ENCODE results near the gene OSGIN1.
A peak's percentile ranks its signal among the peaks of the same experiment; 100 is the strongest.
"Not testable (repeated sequence)": the region's sequence is repeated elsewhere in the genome, so short reads cannot be mapped to it uniquely, and the experiment has no call there.

OSGIN1 gene

DNA sequence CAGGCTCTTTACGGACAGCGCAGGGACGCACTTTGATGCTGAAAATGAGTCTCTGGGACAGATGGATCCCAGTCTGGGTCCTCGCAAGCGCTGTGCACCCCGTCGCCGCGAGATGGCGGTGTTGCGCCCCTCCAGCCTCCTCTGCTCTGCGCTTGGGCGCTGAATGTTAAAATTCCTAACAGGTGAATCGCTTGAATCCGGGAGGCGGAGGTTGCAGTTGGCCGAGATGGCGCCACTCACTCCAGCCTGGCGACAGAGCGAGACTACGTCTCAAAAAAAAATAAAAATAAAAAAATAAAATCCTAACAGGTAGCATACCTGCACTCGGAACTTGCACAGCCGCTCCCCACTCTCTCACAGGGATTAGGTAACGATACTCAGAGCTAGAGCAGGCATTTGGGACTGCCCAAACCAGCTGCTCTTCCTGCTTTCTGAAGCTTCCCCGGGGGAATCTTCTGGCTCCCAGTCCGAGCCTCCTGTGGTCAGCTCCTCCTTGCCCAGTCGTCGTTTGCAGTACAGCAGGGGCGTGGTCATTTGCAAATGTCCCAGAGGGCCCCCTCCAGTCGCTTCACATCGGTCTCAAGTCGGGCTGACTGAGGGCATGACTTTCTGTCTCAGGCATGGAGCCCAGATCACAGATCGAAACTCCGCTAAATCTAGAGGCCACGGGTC lies 26.2 kb upstream of the OSGIN1 start:
- peak; percentile 75 for DNase-seq

DNA sequence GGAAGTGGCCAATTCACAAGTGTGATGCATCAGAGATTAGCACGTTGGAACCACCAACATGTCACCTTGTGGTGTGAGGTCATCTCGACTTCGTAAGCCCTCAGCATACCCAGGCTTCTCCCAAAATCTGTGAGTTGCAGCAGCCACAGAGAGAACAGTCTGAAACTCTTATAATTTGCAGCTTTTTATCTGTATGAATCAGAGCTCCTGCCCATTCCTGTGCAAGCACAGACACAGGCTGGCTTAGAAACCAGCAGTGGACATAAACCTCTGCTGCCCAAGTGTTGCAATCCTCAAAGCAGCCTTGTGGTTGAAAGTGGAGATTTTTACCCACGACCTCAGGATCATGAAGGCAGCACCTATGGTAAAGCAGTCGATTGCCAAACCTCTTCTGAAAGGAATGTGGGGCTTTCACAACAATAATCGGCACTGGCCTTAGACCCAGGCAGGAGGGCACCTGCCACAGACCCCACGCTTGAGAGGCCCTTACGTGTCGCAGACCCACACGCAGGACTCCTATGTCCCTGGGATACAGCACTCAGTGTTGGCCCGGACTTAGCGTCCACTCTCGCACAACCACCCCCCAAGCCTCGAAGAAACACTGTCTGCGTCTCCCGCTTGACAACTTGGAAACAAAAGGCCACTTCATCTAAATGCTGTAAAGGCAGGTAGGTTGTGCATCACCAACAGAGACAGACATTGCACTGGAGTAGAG lies 24.5 kb upstream of the OSGIN1 start:
- peak; percentile 83 for DNase-seq

DNA sequence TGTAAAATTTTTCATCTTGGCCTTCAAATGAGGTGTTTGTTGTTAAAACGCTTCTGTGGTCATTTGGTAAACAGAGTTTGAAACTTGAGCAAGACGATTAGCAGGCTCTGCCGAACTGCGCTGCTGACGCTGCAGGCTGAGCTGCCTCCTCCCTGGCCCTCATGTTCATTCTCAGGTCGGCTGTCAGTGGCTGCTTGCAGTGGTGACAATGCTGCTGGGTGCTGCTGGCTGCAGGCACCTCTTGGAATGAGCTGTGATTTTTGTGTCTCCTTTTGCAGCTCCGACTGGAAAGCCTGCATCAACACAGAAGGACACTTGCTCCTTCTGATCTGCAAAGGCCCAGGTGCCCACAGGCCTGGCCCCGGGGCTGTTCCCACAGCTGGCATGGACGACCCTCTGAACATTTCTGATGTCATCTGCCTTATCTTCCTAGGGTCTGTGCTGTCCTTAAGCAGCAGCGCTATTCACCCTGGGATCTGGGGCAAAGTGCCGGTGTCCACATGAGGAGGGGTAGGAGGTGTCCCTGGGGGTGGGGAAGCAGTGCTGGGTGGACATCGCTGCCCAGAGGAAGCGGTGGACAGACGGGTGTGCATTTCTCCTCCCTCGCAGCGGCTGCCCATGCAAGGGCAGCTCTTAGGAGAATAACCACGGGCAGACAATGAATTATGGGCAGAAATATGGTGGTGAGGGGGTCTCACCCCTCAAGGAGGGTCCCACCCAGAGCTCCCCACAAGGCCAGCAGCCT lies 23.1 kb upstream of the OSGIN1 start:
- no peak for DNase-seq

DNA sequence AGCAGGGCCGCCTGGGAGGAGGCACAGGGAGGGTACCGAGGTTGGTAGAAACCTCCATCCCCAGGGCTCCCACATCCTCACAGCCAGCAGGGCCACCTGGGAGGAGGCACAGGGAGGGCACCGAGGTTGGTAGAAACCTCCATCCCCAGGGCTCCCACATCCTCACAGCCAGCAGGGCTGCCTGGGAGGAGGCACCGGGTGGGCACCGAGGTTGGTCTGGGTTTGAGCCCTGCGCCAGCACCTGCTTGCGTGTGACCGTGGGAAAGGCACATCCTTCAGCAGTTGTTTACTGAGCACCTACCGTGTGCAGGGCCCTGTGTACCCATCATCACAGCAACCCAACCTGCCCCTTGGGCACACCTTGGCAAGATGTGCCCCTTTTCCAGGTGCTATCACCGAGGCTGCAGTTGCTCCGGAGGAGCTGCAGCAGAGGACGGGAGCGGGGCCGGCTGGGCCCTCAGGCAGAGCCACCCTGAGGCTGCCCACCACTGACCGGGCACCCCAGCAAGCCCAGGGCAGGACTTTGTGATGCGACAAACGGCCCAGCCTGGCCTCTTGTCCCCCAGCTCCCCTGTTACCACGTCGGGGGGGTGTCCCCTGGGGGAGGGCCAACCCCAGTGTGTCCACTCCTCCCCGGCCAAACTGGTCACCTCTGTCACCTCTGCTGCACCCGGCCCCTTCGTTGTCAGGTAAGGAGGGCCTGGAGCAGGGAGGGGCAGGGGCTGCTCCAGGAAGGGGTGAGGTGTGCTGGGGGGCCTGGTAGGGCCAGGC lies 22.1 kb upstream of the OSGIN1 start:
- no peak for DNase-seq

DNA sequence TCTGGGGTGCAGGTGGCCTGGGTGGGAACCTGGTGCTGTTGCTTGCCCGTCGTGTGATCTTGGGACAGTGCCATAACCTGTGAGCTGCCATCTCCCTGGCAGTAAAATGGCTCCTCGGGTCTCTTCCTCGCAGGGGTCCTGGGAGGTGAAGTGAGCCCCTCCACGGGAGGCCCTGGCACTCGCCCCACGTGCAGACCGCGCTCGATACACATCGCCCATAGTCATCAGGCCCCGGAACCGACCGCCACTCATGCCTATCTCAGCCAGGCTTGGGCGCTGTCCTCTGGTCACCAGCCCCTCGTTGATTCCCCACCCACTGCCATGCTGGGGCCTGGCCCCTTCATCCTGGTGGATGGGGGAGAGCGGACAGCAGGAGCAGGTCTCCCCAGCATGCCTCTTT lies 21.5 kb upstream of the OSGIN1 start:
- no peak for DNase-seq

DNA sequence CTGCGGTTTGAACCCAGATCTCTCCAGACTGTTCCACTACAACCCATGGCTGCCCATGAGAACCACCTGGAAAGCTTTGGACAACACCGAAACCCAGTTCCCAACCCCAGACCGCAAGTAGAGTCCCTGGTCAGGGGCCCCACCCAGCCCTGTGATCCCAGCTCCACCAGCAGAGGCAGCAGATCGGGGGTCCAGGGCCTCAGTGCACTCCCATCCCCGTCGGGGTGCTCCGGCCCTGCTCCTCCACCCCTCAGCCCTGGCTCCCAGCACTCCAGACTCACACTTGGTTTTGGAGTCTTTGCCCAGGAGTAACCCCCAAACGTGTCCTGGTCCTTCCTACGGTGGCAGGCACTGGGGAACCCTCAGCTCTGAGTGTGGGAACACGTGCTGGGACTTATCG lies 20.7 kb upstream of the OSGIN1 start:
- DNase-seq = no peak

DNA sequence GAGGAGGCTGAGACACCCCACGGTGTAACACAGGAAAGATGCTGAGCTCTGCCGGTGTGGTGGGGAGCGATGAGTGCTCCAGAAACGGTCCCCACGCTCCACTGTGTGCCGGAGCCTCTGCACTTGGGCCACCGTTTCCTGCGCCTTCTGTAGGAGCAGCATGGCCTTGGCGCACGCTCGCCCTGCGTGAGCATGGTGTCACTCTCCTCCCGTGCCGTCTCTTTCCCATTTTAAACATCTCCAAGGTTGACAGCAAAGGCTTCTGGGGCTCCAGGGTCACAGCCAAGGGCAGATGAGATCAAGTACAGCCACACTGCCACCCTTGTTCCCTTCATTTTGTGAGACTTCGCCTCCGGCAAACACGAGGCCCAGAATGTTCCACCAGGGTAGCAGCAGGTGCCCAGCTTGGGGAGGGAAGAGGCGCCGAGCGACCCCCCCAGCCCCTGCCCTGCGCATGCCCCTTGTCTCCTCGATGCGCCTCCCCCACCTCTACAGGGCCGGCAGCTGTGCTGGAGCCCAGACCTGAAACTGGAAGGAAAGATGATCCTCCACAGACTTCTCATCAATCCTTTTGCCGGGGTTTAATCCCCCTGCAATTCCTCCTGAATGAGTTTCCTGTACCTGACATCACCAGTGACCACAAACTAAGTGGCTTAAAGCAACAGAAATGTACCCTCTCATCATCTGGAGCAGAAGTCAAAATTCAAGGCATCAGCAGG lies 19.9 kb upstream of the OSGIN1 start:
- no peak for DNase-seq

DNA sequence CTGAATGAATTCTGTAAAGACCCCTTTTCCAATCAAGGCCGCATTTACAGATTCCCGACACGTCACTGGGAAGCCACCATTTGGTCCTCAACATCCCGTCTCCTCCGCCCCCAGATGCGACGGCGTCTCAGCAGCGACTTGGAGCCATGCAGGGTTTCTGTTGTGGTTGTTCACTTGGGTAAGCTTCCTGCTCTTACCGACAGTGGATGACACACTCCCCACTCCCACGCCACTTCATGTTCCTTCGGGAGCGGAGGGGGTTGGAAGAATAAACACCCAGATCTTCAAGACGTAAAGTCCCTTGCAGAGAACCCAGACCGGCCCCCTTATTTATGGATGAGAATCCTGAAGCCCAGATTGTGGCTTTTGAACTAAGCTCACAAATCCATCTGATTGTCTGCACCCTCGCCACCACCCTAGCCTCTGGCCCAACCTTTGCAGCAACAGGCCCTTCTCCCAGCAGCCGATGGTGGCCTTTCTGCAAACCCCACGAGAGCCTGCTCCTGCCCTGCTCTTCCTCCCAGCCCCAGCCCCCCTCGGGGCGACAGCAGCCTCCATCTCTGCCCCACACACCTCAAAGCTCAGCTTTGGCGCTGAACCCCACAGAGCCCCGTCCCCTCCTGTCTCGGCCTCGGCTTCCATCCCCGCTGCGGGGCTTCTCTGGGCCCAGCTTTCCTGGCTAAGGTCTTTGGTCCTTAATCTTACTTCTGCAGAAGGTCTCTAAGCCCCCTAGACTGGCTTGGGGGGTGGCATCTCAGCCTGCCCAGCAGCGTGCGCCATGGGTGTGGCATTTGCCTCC lies 19.0 kb upstream of the OSGIN1 start:
- no peak for DNase-seq

DNA sequence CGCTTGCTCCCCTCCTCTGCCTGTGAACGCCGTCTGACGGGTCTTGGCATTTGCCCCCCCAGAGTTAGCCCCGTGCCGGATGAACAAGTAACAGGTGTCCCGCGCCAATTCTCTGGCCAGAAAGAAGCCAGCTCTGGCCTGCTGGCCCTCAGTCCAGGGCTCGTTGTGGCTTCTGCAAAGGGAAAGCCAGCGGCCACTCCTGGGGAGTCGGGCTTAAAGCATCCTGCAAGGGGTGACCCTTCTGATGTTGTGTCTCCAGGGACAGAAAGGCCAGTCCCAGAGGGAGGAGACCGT lies 18.4 kb upstream of the OSGIN1 start:
- DNase-seq = no peak

DNA sequence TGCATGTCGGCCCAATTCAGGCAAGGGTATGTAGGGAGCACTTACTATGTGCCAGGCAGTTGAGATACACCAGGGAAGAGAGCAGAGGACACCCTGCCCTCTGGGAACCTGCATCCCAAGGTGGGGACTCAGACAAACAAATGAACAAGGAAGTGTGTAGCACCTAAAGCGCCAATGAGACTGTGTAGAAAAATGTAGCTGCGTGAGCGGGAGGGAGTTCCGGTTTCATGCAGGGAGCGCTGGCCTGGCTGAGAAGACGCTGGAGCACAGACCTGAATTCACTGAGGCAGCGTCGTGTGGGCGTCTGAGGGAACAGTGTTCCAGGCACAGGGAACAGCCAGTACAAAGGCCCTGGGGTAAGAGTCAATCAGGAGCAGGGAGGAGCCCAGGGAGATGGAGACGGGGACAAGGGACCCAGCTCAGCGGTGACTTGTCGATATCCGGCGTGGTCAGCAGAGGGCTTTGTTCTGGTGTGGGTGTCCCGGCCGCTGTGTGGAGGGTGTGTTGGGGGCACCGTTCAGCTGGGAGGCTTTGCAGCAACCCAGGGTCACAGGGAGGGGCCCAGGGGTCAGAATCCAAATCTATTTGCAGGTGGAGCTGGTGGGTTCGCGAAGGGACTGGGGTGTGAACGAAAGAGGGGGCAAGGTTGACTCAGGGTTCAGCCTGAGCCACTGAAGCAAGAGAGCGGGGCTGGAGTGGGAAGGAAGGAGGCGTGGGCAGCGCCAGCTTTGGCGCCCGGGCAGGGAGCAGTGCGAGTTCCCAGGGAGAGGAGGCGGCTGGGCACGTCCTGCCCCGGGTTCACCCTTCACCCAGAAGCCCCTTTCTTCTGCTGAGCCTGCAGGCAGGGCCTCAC lies 17.8 kb upstream of the OSGIN1 start:
- no peak for DNase-seq

DNA sequence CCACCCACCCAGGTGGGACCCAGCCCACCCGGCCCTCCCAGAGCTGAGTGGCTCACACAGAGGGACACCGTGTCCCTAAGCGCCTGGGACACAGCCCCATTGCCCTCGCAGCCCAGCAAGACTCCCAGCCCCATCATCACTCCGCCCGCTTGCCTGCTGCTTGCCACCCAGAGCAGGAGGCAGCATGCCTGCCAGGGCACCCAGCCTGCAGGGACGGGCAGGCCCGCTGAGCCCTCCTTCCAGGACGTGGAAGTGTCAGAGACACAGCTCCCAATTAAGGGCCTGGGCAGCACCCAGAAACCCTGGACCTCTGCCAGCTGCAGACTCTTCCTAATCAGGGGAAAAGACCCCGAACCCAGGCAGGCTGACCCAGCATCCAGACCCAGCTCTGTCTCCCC lies 17.2 kb upstream of the OSGIN1 start:
- no peak for DNase-seq

DNA sequence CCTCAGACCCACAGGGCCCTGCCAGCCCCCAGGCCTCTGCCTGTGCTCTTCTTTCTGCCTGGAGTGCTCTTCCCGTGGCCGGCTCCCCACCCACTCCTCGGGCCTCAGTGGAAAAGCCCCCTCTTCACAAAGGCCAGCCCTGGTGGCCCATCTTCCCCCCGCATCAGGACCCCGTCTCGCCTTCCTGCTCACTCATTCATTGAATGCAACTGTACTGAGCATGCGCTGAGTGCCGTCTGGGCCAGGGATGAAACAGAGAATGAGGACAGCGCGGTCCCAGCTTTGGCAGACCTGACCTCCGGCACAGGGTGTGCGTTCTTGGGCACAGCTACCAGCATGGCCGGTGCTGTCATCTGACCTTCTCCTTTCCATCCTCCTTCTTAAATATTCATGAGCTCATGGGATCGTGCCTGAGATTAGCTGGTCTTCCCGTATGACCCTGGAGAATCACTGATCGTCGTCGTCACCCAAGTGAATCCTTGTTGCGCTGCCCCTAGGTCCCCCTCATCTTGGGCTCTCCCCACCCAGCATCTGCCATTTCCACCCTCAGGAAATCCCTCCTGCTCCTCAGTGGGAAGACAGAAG lies 16.4 kb upstream of the OSGIN1 start:
- DNase-seq = no peak

DNA sequence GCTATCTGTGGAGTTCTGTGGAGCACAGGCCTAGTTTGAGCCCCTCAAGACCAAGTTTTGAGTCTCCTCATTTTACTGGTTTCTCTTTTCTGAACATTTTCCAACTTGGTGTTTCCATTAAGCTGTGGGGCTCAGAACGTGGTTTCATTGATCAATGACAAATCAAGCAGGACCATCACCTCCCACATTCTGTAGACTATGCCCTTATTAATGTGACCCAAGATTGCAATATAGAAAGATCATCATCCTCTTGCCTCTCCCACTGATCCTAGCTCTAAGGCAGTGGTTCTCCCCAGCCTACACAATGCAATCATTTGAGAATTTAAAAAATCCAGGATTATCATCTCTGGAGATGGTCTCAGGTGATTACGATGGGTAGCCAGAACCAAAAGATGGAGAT lies 15.8 kb upstream of the OSGIN1 start:
- no peak for DNase-seq

DNA sequence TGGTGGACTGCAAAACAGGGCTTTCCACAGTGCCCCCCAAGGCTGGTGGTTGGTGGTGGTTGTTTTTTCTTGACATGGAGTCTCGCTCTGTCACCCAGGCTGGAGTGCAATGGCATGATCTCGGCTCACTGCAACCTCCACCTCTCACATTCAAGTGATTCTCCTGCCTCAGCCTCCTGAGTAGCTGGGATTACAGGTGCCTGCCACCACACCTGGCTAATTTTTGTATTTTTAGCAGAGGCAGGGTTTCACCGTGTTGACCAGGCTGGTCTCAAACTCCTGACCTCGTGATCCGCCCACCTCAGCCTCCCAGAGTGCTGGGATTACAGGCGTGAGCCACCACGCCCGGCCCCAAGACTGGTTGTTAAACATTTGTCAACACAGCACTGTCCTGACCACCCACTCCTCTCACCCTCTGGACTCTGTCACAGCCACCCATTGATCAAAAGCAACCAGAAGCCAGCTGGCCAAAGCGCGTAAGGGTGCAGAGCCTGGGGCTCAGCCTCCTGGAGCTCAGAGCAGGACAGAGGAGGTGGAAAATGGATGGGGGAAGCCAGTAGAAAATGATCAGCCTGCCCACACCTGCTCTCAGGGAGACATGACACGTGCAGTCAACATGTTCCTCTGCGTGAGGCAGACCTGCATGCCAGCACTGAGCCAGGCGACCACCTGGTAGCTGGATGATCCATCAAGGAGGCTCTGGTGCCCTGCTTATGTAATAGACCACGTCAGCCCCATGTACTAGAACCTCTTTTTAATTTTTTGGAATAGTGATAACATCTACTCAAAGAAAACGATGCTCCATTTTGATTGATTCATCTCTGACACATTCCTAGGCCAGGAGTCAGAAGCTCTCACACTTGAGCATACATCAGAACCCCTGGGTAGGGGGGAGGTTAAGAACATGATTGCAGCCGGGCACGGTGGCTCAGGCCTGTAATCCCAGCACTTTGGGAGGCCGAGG lies 14.8 kb upstream of the OSGIN1 start:
- DNase-seq = no peak

DNA sequence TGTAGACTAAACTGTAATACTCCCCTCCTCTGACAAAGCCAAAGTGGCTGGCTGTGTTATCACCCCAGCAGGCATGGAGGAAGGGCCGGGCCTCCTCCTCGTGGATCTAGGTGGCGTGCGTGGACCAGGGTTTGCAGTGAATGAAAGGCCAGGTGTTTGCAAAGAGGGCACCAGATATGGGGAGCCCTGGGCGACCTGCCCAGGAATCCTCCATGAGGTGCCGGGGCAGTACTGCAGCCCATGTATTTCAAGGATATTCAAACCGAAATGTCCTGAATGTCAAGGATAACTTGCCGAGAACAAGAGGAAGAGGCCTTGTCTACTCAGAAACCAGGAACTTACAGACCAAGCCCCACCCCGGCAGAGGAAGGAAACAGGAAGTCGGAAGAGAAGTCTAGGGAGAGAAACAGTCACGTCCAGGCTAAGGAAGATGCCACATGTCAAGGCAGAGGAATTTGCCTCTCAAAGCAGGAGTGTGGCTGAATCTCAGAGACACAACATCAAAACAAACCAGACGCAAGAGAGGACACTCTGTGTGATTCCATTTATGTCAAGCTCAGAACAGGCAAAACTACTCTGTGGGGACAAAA lies 13.7 kb upstream of the OSGIN1 start:
- no peak for DNase-seq

DNA sequence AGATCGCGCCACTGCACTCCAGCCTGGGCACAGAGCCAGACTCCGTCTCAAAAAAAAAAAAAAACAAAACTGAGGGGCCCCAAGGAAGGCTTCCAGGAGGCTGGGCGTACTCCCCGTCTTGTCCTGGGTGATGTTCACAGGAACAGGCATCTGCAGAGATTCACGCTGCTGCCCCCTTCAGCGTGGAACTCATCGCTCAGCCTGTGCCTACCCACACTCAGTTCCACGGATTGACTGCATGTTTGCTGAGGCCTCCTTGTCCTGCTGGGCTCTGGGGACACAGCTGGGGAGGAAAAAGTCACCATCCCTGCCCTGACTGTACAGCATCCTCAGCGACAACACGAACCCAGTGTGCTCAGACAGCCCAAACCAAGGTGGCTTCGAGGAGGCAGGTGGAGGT lies 12.9 kb upstream of the OSGIN1 start:
- no peak for DNase-seq

DNA sequence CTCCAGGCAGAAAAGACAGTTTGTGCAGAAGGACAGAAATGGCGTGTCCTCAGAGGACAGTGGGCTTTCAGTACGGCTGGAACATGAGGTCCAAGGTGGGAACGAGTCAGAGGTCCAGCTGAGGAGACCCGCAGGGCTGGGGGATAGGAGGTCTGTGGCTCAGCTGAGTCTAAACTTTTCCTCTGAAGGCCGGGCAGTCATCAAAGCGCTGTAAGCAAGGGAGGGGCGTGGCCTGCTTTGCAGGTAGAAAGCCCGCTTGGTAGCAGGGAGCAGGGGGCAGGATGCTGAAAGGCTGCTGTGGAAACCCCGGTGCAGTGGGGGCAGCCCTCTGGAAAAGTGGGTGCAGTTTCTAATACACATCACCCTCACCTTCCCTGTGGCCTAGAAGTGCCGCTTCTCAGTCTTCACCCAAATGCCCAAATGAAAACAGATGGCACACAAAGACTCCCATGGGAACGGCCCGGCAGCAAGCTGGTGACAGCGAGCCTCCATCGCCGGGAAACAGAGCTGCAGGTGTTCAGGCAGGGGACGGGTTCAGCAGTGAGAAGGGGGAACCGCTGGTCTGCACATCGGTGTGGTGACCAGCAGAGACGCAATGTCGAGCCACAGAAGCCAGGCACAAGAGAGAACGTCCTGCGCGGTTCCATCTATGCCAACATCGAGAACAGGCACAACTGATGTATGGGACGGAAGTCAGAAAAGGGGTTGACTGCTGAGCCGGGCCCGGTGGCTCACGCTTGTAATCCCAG lies 12.2 kb upstream of the OSGIN1 start:
- DNase-seq = no peak

DNA sequence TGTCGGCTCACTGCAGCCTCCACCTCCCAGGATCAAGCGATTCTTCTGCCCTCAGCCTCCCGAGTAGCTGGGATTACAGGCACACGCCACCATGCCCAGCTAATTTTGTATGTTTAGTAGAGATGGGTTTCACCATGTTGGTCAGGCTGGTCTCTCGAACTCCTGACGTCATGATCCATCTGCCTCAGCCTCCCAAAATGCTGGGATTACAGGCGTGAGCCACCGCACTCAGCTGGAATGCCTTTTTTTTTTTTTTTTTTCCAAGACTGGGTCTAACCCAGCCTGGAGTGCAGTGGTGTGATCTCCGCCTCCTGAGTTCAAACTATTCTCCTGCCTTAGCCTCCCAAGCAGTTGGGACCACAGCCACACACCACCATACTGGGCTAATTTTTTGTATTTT lies 11.5 kb upstream of the OSGIN1 start:
- not testable (repeated sequence) for DNase-seq
